Non-pigmented ciliary epithelial cell (primary cell): ENCODE data around the gene FARP1.

Experiments
- DNase-seq: peaks from one replicate; pipeline ENCODE4 v3.0.0-alpha.2; 2010; ENCODE audit warnings: low read depth

FARP1 gene

GRCh38 chr13:98487016-98487415, 344.1 kb downstream of the FARP1 start:
- DNase-seq: no peak

GRCh38 chr13:98487522-98487921, 344.6 kb downstream of the FARP1 start:
- DNase-seq: no peak

- DNase-seq: no peak
Measured at GRCh38 chr13:98488736-98489135, 345.8 kb downstream of the FARP1 start.

GRCh38 chr13:98489446-98490194, 346.7 kb downstream of the FARP1 start:
- no peak for DNase-seq

- DNase-seq: no peak
Measured at GRCh38 chr13:98490195-98490836, 347.4 kb downstream of the FARP1 start.

- DNase-seq: no peak
Measured at GRCh38 chr13:98490866-98491265, 348.0 kb downstream of the FARP1 start.

- no peak for DNase-seq
Measured at GRCh38 chr13:98492335-98493041, 349.6 kb downstream of the FARP1 start.

GRCh38 chr13:98493042-98493712, 350.3 kb downstream of the FARP1 start:
- no peak for DNase-seq

GRCh38 chr13:98494769-98495168, 351.9 kb downstream of the FARP1 start:
- no peak for DNase-seq

- no peak for DNase-seq
Measured at GRCh38 chr13:98495627-98496478, 353.0 kb downstream of the FARP1 start.

GRCh38 chr13:98496479-98496791, 353.5 kb downstream of the FARP1 start:
- DNase-seq: no peak

- DNase-seq: no peak
Measured at GRCh38 chr13:98496966-98497365, 354.1 kb downstream of the FARP1 start.

- DNase-seq: no peak
Measured at GRCh38 chr13:98500963-98501421, 358.1 kb downstream of the FARP1 start.

- DNase-seq: no peak
Measured at GRCh38 chr13:98503175-98504028, 360.5 kb downstream of the FARP1 start.

GRCh38 chr13:98504029-98504351, 361.1 kb downstream of the FARP1 start:
- no peak for DNase-seq

GRCh38 chr13:98504371-98504963, 361.6 kb downstream of the FARP1 start:
- no peak for DNase-seq
